Right lobe of liver (tissue), 6 donors: ENCODE data around the gene KIAA0319L. TPM values are rescaled to one million over a fixed set of nuclear protein-coding genes. Genes with fewer than 3 reads are reported as not detected.

ENCODE experiments used
- ATAC-seq, 4 donors: fragments of 200-7000 bp; cut with Tn5 transposase; one replicate each; pipeline ENCODE4 v1.9.1; 2020; ENCODE audit warnings: mild to moderate bottlenecking in 4 of 4, moderate library complexity in 4 of 4
- DNase-seq, 3 donors: peaks; one replicate each; pipeline ENCODE4 v3.0.0-alpha.2; 2020
- H3K27ac ChIP-seq, 3 donors: fragments of 200-600 bp; one replicate each; pipeline ENCODE4 v1.8.0; 2022
- H3K27me3 ChIP-seq, 2 donors: fragments of 200-600 bp; one replicate each; pipeline ENCODE4 v1.8.0; 2022
- H3K36me3 ChIP-seq, 4 donors: fragments of 200-600 bp; sonication (generic) in 1 of 4; one replicate each; pipeline versions ENCODE4 v1.5.1 to v1.8.0; 2017 to 2022; ENCODE audit warnings: control low read depth in 1 of 4
- H3K4me1 ChIP-seq, 4 donors: fragments of 200-600 bp; sonication (generic) in 1 of 4; one replicate each; pipeline versions ENCODE4 v1.5.1 to v1.8.0; 2017 to 2022; ENCODE audit warnings: control low read depth in 1 of 4
- H3K4me3 ChIP-seq, 3 donors: fragments of 200-600 bp; one replicate each; pipeline ENCODE4 v1.8.0; 2022
- H3K9me3 ChIP-seq, 4 donors: fragments of 200-600 bp; sonication (generic) in 1 of 4; one replicate each; pipeline versions ENCODE4 v1.5.1 to v1.8.0; 2017 to 2022; ENCODE audit warnings: control low read depth in 1 of 4
- POLR2A ChIP-seq: fragments of 450-650 bp; IDR thresholded peaks from one replicate; pipeline ENCODE4 v1.6.1; 2017; ENCODE audit warnings: antibody characterized with exemption, mild to moderate bottlenecking
- WGBS: methylation state at CpG from one replicate; pipeline ENCODE4 v1.1.6; 2018; ENCODE audit warnings: low coverage, low lambda C conversion rate; ENCODE audit not compliant: insufficient coverage; ENCODE audit errors: missing lambda C conversion rate; 5-methylcytosine and 5-hydroxymethylcytosine counted together
- intact Hi-C, 2 donors: fragments of 100-400 bp; cut with DNase I; formaldehyde crosslinking; loops; one replicate each; pipeline versions ENCODE4 v1.11.2 to v1.14.1; 2022
- total RNA-seq, 6 experiments: library from RNA; depleted of rRNA in 2 of 6; stranded (reverse); fragments of >200 nt in 2 of 6; fragmentation: NEBNext Ultra II Directional in 3 of 6; extraction: Animal tissue kit (Norgen Biotek cat#: 25700) in 3 of 6; gene quantifications; one replicate each; pipeline versions ENCODE4 v1.1.0 to v1.2.4, GENCODE V29; 2016 to 2023
- TF ChIP-seq, protein P1 (sequence below), 4 donors: fragments of 200-600 bp in 3 of 4; fragments of 450-650 bp in 1 of 4; IDR thresholded peaks; one replicate each; pipeline versions ENCODE4 v1.5.1 to v1.8.0; 2016 to 2022; ENCODE audit warnings: antibody characterized with exemption in 4 of 4, mild to moderate bottlenecking in 2 of 4
- donor health status: DM: no; HTN: yes; CAD: no.
- donor health status: DM: no; HTN: no; CAD: no.
- donor health status: DM: no; HTN: no; CAD: no.
- donor health status: DM: no; HTN: yes; CAD: no.
- donor health status: DM: no; HTN: yes; CAD: no.

Gene KIAA0319L
- total RNA-seq, 6 experiments from 2014 or later, result 35.3 to 84.9 (median 54.3) TPM

DNA sequence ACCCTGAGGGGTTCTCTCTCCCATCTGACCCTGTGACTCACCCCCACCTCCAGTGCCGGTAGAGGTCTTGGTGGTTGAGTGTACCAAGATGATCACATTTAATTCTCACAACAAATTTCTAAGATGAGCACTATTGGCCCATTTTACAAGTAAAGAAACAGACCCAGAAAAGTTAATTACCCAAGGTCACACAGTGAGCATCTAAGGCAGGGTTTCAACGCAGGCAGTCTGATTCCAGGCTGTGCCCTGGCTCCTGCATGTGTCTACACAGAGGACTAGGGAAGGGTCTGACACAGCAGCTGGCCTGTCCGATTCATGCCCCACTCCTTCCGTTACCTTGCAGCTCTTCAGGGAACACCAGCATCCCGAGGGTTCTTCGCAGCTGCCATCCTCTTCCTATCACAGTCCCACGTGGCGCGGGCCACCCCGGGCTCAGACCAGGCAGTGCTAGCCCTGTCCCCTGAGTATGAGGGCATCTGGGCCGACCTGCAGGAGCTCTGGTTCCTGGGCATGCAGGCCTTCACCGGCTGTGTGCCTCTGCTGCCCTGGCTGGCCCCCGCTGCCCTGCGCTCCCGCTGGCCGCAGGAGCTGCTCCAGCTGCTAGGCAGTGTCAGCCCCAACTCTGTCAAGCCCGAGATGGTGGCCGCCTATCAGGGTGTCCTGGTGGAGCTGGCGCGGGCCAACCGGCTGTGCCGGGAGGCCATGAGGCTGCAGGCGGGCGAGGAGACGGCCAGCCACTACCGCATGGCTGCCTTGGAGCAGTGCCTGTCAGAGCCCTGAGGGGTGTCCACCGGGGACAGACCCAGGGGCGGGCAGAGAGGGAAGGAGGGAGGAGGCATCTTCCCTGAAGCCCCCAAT is 7.9 kb upstream of the KIAA0319L start:
- H3K36me3 ChIP-seq, result peaks cover 0 to 3% (median 0%) of the 10 kb centered on the region in 4 donors
- DNase-seq (peak in 1 of 3 donors; percentile 47), ATAC-seq (no peak)
- no peak overlapping the region for H3K27ac ChIP-seq
- 60% methylated on average over 4 of the region's 28 CpGs for WGBS
- intact Hi-C loops, result loop anchor here (5.0 to 10.0 kb wide), 5 partner anchors 113 to 360 kb away; no protein-coding TSS in a partner anchor
- H3K9me3 ChIP-seq, result no peaks in the 10 kb centered on the region
- no peaks in the 10 kb centered on the region for H3K27me3 ChIP-seq
- TF ChIP-seq, protein P1, sequence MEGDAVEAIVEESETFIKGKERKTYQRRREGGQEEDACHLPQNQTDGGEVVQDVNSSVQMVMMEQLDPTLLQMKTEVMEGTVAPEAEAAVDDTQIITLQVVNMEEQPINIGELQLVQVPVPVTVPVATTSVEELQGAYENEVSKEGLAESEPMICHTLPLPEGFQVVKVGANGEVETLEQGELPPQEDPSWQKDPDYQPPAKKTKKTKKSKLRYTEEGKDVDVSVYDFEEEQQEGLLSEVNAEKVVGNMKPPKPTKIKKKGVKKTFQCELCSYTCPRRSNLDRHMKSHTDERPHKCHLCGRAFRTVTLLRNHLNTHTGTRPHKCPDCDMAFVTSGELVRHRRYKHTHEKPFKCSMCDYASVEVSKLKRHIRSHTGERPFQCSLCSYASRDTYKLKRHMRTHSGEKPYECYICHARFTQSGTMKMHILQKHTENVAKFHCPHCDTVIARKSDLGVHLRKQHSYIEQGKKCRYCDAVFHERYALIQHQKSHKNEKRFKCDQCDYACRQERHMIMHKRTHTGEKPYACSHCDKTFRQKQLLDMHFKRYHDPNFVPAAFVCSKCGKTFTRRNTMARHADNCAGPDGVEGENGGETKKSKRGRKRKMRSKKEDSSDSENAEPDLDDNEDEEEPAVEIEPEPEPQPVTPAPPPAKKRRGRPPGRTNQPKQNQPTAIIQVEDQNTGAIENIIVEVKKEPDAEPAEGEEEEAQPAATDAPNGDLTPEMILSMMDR (IDR thresholded peaks at IDR 0.05), result no peak
- TF ChIP-seq POLR2A, result no peak
- no peak overlapping the region for H3K4me3 ChIP-seq
- H3K4me1 ChIP-seq, result peaks cover 0 to 9% (median 2%) of the 10 kb centered on the region in 4 donors

DNA sequence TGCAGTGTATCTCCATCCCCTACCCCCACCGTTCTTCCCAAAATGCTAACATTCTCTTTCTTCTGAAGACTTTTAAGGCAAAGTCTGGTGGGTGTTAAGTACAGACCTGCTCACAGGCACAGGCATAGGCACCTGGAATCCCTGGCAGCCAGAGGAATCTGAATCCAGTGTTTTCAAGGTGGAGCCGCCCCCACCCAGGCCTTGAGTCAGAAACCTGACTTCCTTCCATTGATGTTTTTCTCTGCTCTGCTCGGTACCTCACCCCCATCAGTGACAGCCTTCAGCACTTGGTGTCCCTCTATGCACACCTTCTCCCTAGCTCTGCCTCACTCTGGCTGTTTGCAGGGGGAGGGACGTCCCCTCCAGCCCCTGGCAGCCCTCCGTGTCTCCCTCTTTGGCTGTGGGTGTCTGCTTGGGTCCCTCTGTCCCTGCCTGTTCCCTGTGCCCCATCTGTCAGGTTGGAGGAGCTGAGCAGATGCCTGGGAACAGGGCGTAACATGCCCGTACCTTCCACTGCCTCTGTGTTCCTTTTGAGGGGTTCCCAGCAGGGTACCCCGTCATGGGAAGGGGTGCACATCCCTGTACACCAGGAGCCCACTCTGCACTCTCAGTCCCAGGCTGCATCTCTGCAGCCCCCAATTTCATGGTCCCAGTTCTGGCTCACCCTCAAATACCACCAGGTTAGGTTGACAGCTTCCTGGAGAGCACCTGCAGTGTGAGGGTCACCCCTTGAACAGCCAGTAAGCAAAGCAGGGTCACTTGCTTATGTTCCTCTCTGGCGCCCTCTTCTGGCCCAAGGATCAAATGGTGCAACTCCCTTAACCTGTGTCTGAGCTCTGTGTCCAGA is 7.1 kb upstream of the KIAA0319L start:
- H3K4me1 ChIP-seq, result peaks cover 0 to 9% (median 2%) of the 10 kb centered on the region in 4 donors
- ATAC-seq (peak; percentile 46 to 64 (median 54)), DNase-seq (peak in 2 of 3 donors; percentile 73 to 78)
- no peaks in the 10 kb centered on the region for H3K27me3 ChIP-seq
- intact Hi-C loops, result loop anchor here (5.0 to 10.0 kb wide), 4 partner anchors 112 to 359 kb away; no protein-coding TSS in a partner anchor
- TF ChIP-seq, protein P1 (IDR thresholded peaks at IDR 0.05), result peak; percentile 66 to 79 (median 74)
- TF ChIP-seq POLR2A, result no peak
- H3K4me3 ChIP-seq, result no peak overlapping the region
- no peak overlapping the region for H3K27ac ChIP-seq
- H3K9me3 ChIP-seq, result no peaks in the 10 kb centered on the region
- 61% methylated on average over 4 of the region's 9 CpGs for WGBS
- H3K36me3 ChIP-seq, result peaks cover 0 to 3% (median 0%) of the 10 kb centered on the region in 4 donors

DNA sequence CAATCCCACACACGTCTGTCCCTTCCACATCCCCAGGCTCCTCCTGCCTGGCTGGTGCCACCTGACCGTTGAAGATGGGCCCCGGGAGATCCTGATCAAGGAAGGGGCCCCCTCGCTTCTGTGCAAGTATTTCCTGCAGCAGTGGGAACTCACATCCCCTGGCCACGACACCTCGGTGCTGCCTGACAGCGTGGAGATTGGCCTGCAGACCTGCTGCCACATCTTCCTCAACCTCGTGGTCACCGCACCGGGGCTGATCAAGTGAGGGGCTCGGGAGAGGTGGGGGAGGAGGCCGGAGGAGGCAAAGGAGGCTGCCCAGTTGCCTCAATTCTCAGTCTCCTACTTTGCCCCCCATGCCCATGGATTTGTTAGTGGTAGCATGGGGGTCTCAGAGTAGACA is 6.0 kb upstream of the KIAA0319L start:
- H3K4me3 ChIP-seq, result no peak overlapping the region
- 59% methylated on average over 10 of the region's 12 CpGs for WGBS
- TF ChIP-seq POLR2A, result no peak
- TF ChIP-seq, protein P1 (IDR thresholded peaks at IDR 0.05), result no peak
- no peak overlapping the region for H3K27ac ChIP-seq
- H3K9me3 ChIP-seq, result no peaks in the 10 kb centered on the region
- ATAC-seq (no peak), DNase-seq (peak in 1 of 3 donors; percentile 42)
- H3K27me3 ChIP-seq, result no peaks in the 10 kb centered on the region
- intact Hi-C loops, result loop anchor here (5.0 to 10.0 kb wide), 4 partner anchors 111 to 358 kb away; no protein-coding TSS in a partner anchor
- peaks cover 0 to 3% (median 0%) of the 10 kb centered on the region in 4 donors for H3K36me3 ChIP-seq
- H3K4me1 ChIP-seq, result peaks cover 0 to 9% (median 5%) of the 10 kb centered on the region in 4 donors

DNA sequence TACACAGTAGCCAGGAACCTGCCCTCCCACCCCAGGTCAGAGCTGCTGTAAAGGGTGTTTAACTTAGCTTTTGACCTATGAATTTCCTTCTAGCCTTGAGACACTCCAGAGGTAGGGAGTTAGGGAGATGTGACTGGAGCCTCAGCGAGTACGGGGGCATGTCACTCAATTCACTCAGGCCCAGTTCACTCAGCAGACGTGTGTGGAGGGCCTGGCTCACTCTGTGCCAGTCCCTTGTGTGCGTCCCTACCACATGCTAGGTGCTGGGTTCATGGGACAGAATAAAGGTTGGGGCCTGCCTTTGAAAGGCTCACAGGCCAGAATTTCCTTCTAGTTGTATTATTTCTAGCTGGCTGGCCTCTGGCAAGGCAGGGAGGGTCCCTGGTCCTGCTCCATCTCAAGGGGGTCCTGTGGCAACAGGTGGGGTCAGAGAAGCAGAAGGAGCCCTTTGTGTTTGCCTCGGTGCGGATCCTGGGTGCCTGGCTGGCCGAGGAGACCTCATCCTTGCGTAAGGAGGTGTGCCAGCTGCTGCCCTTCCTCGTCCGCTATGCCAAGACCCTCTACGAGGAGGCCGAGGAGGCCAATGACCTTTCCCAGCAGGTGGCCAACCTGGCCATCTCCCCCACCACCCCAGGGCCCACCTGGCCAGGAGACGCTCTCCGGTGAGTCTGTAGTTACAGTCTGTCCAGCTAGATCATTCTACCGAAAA is 4.9 kb upstream of the KIAA0319L start:
- peaks cover 0 to 3% (median 0%) of the 10 kb centered on the region in 4 donors for H3K36me3 ChIP-seq
- ATAC-seq (no peak), DNase-seq (peak in 1 of 3 donors; percentile 42)
- H3K9me3 ChIP-seq, result no peaks in the 10 kb centered on the region
- TF ChIP-seq, protein P1 (IDR thresholded peaks at IDR 0.05), result no peak
- no peak for TF ChIP-seq POLR2A
- H3K27ac ChIP-seq, result no peak overlapping the region
- H3K27me3 ChIP-seq, result no peaks in the 10 kb centered on the region
- WGBS, result 72% methylated on average over 2 of the region's 15 CpGs
- no peak overlapping the region for H3K4me3 ChIP-seq
- H3K4me1 ChIP-seq, result peaks cover 0 to 13% (median 5%) of the 10 kb centered on the region in 4 donors
- intact Hi-C loops, result loop anchor here (5.0 to 10.0 kb wide), 4 partner anchors 110 to 357 kb away; no protein-coding TSS in a partner anchor
